Measurements from ENCODE around the gene ARHGEF16.
A peak's percentile ranks its signal among the peaks of the same experiment; 100 is the strongest.

The ARHGEF16 gene

DNA sequence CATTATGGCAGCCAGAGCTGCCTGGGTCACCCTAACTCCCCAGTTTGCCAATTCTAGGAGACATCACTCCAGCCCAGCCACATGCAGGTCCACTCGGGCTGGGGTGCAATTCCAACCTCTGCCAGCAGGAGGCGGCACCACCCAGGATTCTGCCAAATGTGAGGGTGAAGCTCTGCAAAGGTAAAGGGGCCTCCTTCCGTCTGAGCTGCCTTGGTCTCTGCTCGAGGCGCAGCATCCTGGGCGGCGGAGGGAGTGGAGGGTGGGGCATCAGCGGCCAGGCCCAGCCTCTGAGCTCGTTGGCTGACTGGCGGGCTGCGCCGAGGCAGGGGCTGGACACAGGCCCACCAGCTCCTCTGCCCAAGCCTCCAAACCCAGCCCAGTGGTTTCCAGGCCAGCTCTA lies 63.8 kb downstream of the ARHGEF16 start:
- Histone ChIP-seq H3K36me3 (peaks cover 0 to 73% (median 61%) of the 10 kb centered on the region in 3 donors), H3K9me3 (no peaks in the 10 kb centered on the region), H3K4me1 (peaks cover 0 to 22% (median 16%) of the 10 kb centered on the region in 4 donors), H3K27ac (no peak overlapping the region), H3K27me3 (no peaks in the 10 kb centered on the region), H3K4me3 (no peak overlapping the region)
- DNase-seq, result no peak
- intact Hi-C loops (cut with DNase I; ENCODE audit: low total_unique reads), result no loop called here
- peak; percentile 65 to 70 for TF ChIP-seq CTCF (IDR thresholded peaks at IDR 0.05)

- no peaks in the 10 kb centered on the region for H3K27me3 ChIP-seq
- peaks cover 0 to 25% (median 16%) of the 10 kb centered on the region in 4 donors for H3K4me1 ChIP-seq
- H3K9me3 ChIP-seq, result no peaks in the 10 kb centered on the region
- DNase-seq, result no peak
- no peak for TF ChIP-seq CTCF (IDR thresholded peaks at IDR 0.05)
- no peak overlapping the region for H3K4me3 ChIP-seq
- no peak overlapping the region for H3K27ac ChIP-seq
- intact Hi-C loops (cut with DNase I; ENCODE audit: low total_unique reads), result no loop called here
- peaks cover 0 to 78% (median 65%) of the 10 kb centered on the region in 3 donors for H3K36me3 ChIP-seq
These were observed 64.3 kb downstream of the ARHGEF16 start for GRCh38 chr1:3518756-3519155.

- no peaks in the 10 kb centered on the region for H3K27me3 ChIP-seq
These were observed 64.9 kb downstream of the ARHGEF16 start for GRCh38 chr1:3519301-3519885.

GRCh38 chr1:3520419-3521378 lies 66.2 kb downstream of the ARHGEF16 start:
- Histone ChIP-seq H3K27me3 (no peaks in the 10 kb centered on the region), H3K27ac (no peak overlapping the region), H3K4me3 (no peak overlapping the region), H3K9me3 (no peaks in the 10 kb centered on the region), H3K4me1 (peaks cover 0 to 37% (median 20%) of the 10 kb centered on the region in 4 donors), H3K36me3 (peaks cover 0 to 70% (median 61%) of the 10 kb centered on the region in 3 donors)
- intact Hi-C loops (cut with DNase I; ENCODE audit: low total_unique reads), result loop anchor here (5.0 kb wide), 1 partner anchor 37 kb away; no protein-coding TSS in a partner anchor
- no peak for DNase-seq
- TF ChIP-seq CTCF (IDR thresholded peaks at IDR 0.05), result no peak

More at GRCh38 chr1:3519301-3519885, 64.9 kb downstream of the ARHGEF16 start:
- intact Hi-C loops (cut with DNase I; ENCODE audit: low total_unique reads), result no loop called here
- H3K36me3 ChIP-seq, result peaks cover 0 to 82% (median 68%) of the 10 kb centered on the region in 3 donors
- no peak overlapping the region for H3K4me3 ChIP-seq
- H3K27ac ChIP-seq, result no peak overlapping the region
- H3K9me3 ChIP-seq, result no peaks in the 10 kb centered on the region
- no peak for TF ChIP-seq CTCF (IDR thresholded peaks at IDR 0.05)
- DNase-seq, result no peak
- H3K4me1 ChIP-seq, result peaks cover 0 to 30% (median 16%) of the 10 kb centered on the region in 4 donors

GRCh38 chr1:3521426-3521825 lies 67.0 kb downstream of the ARHGEF16 start:
- Histone ChIP-seq H3K4me1 (peaks cover 0 to 35% (median 21%) of the 10 kb centered on the region in 4 donors), H3K27me3 (no peaks in the 10 kb centered on the region)
- intact Hi-C loops (cut with DNase I; ENCODE audit: low total_unique reads), result loop anchor here (5.0 kb wide), 1 partner anchor 36 kb away; no protein-coding TSS in a partner anchor

More at GRCh38 chr1:3521426-3521825, 67.0 kb downstream of the ARHGEF16 start:
- peaks cover 0 to 67% (median 55%) of the 10 kb centered on the region in 3 donors for H3K36me3 ChIP-seq
- H3K9me3 ChIP-seq, result no peaks in the 10 kb centered on the region
- no peak for DNase-seq
- no peak overlapping the region for H3K27ac ChIP-seq
- no peak overlapping the region for H3K4me3 ChIP-seq
- TF ChIP-seq CTCF (IDR thresholded peaks at IDR 0.05), result no peak

Measured in tibial artery (tissue), 4 donors.